Activated CD8-positive, alpha-beta T cell treated with anti-CD3 and anti-CD28 coated beads for 36 hours (primary cell): ENCODE data around the gene BLOC1S4. TPM values are rescaled to one million over a fixed set of nuclear protein-coding genes. Genes with fewer than 3 reads are reported as not detected.

Experiments
- ATAC-seq: fragments of 200-7000 bp; cut with Tn5 transposase; one replicate; pipeline ENCODE4 v1.10.0; 2021; ENCODE audit warnings: mild to moderate bottlenecking, moderate library complexity
- CTCF ChIA-PET: fragments of 350-600 bp; sonication (Branson Sonifier 250); formaldehyde crosslinking; loops from one replicate; lab custom pipeline; 2021; ENCODE audit warnings: antibody characterized with exemption; lab: Charles Lee
- POLR2A ChIA-PET: fragments of 350-600 bp; sonication (Branson Sonifier 250); formaldehyde crosslinking; loops from one replicate; lab custom pipeline; 2021; ENCODE audit warnings: antibody characterized with exemption; lab: Charles Lee
- DNase-seq: peaks from one replicate; pipeline ENCODE4 v3.0.0-alpha.2; 2020
- H3K27ac Mint-ChIP-seq: one replicate; pipeline ENCODE4 v1.8.0; 2021; ENCODE audit warnings: mild to moderate bottlenecking, mixed read lengths
- H3K27me3 Mint-ChIP-seq: one replicate; pipeline ENCODE4 v1.8.0; 2021; ENCODE audit warnings: mixed read lengths
- H3K36me3 Mint-ChIP-seq: one replicate; pipeline ENCODE4 v1.8.0; 2021; ENCODE audit warnings: low read depth, mixed read lengths
- H3K4me1 Mint-ChIP-seq: one replicate; pipeline ENCODE4 v1.8.0; 2021; ENCODE audit warnings: low read depth, mixed read lengths
- H3K4me3 Mint-ChIP-seq: one replicate; pipeline ENCODE4 v1.8.0; 2021; ENCODE audit warnings: mild to moderate bottlenecking, moderate library complexity, mixed read lengths
- H3K9me3 Mint-ChIP-seq: one replicate; pipeline ENCODE4 v1.8.0; 2021; ENCODE audit warnings: mixed read lengths
- intact Hi-C: fragments of 100-400 bp; cut with micrococcal nuclease; formaldehyde crosslinking; loops from one replicate; pipeline ENCODE4 v1.10.0; 2022
- total RNA-seq, 2 experiments: library from RNA; stranded (reverse); gene quantifications; one replicate each; pipeline ENCODE4 v1.2.3, GENCODE V29; 2021
- TF ChIP-seq, protein P1 (sequence below): fragments of 200-600 bp; IDR thresholded peaks from one replicate; pipeline ENCODE4 v1.8.0; 2022; ENCODE audit warnings: antibody characterized with exemption, mild to moderate bottlenecking

Gene BLOC1S4
- total RNA-seq, 2 experiments from 2014 or later: 19.1 to 21.8 TPM

DNA sequence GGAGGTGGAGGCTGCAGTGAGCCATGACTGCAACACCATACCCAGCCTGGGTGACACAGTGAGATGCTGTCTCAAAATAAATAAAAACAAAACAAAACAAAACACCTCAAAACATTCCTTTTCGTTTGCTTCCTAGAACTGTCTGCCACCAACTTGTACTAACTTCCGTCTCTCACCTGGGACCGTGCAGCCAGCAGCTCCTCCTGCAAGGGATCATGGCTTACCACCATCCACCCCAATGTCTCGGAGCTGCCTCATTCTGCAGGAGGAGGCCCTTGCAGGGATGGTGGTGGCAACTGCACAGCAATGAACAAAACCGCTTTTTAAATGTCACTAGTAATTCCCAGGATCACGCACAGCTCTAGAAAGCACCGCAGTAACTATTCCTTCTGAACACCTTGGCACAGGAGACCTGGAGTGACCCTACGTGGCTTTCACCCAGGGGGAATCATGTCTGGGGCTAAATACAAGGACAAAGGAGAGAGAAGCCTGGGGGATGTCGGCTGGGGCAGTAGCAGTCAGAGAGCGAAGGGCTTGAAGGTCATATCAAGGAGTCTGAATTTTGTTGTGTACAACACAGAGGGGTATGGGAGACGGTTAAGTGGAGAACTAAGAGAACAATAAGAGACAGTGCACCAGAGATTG, 49.1 kb downstream of the BLOC1S4 start:
- CTCF ChIA-PET: no interaction called here
- Mint-ChIP-seq H3K27ac (no peak overlapping the region), H3K9me3 (no peaks in the 10 kb centered on the region), H3K36me3 (no peaks in the 10 kb centered on the region), H3K4me1 (peaks cover 43% of the 10 kb centered on the region), H3K27me3 (no peaks in the 10 kb centered on the region), H3K4me3 (no peak overlapping the region)
- intact Hi-C loops: no loop called here
- ATAC-seq (no peak), DNase-seq (no peak)
- TF ChIP-seq, protein P1, sequence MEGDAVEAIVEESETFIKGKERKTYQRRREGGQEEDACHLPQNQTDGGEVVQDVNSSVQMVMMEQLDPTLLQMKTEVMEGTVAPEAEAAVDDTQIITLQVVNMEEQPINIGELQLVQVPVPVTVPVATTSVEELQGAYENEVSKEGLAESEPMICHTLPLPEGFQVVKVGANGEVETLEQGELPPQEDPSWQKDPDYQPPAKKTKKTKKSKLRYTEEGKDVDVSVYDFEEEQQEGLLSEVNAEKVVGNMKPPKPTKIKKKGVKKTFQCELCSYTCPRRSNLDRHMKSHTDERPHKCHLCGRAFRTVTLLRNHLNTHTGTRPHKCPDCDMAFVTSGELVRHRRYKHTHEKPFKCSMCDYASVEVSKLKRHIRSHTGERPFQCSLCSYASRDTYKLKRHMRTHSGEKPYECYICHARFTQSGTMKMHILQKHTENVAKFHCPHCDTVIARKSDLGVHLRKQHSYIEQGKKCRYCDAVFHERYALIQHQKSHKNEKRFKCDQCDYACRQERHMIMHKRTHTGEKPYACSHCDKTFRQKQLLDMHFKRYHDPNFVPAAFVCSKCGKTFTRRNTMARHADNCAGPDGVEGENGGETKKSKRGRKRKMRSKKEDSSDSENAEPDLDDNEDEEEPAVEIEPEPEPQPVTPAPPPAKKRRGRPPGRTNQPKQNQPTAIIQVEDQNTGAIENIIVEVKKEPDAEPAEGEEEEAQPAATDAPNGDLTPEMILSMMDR: no peak
- POLR2A ChIA-PET: no interaction called here

DNA sequence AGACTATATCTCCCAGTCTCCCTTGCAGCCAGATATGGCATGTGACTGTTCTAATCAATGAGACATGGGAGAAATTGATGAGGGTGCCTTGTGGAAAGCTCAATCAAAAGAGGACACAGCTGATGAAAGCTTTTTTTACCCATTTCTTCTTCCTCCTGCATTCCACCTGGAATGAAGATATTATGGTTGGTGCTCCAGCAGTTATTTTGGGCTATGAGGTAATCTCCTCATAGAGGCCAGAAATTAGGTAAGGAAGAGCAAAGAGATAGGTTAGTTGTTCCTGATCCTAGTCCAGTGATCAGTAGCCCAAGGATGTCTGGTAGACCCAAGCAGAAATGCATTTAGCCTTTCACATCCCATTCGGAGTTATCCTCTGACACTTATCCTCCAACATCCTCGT, 49.7 kb downstream of the BLOC1S4 start:
- ATAC-seq (no peak), DNase-seq (no peak)
- Mint-ChIP-seq H3K36me3 (no peaks in the 10 kb centered on the region), H3K27me3 (no peaks in the 10 kb centered on the region), H3K9me3 (no peaks in the 10 kb centered on the region), H3K27ac (peak overlapping the region; percentile 13), H3K4me3 (no peak overlapping the region), H3K4me1 (peaks cover 44% of the 10 kb centered on the region)
- intact Hi-C loops: no loop called here
- POLR2A ChIA-PET: no interaction called here
- CTCF ChIA-PET: no interaction called here
- TF ChIP-seq, protein P1: no peak

Other genes with a start within 250 kb of the BLOC1S4 start
- not detected for gene PPP2R2C, start 243.6 kb upstream of the BLOC1S4 start, total RNA-seq
- 10 to 100 TPM; 10.8 to 13.0 TPM for gene MAN2B2, start 141.0 kb upstream of the BLOC1S4 start, total RNA-seq
- 100 to 1,000 TPM; 106 to 107 TPM for gene MRFAP1, start 75.5 kb upstream of the BLOC1S4 start, total RNA-seq
- gene S100P, start 22.3 kb upstream of the BLOC1S4 start, total RNA-seq: 1 to 10 TPM; 3.4 to 4.3 TPM
- gene MRFAP1L1, start 6.3 kb upstream of the BLOC1S4 start, total RNA-seq: 10 to 100 TPM; 36.7 to 39.2 TPM
- 10 to 100 TPM; 12.8 to 13.3 TPM for gene KIAA0232, start 66.6 kb downstream of the BLOC1S4 start, total RNA-seq
- 10 to 100 TPM; 34.7 to 36.3 TPM for gene TBC1D14, start 193.7 kb downstream of the BLOC1S4 start, total RNA-seq